OCI-LY7 (cell line): ENCODE measurements around the gene IER5L. TPM values are rescaled to one million over a fixed set of nuclear protein-coding genes. Genes with fewer than 3 reads are reported as not detected.
"Not testable (repeated sequence)": the region's sequence is repeated elsewhere in the genome, so short reads cannot be mapped to it uniquely, and the experiment has no call there.

Source experiments
- BruUV-seq: library from RNA; stranded (reverse); fragments of 400-500 nt; replicated peaks from 2 replicates; lab custom pipeline; 2021; lab: Mats Ljungman, UMichigan
- CTCF ChIA-PET: fragments of 300-600 bp; sonication (Branson Sonifier 250); formaldehyde crosslinking; loops from one replicate; lab custom pipeline; 2022; ENCODE audit warnings: antibody characterized with exemption; ENCODE audit not compliant: unreplicated experiment; lab: Charles Lee
- POLR2A ChIA-PET: fragments of 300-600 bp; sonication (Branson Sonifier 250); formaldehyde crosslinking; loops from one replicate; lab custom pipeline; 2022; ENCODE audit warnings: antibody characterized with exemption; lab: Charles Lee
- DNase-seq: peaks from one replicate; pipeline ENCODE4 v3.0.0-alpha.2; 2015; ENCODE audit warnings: low spot score
- H2AFZ ChIP-seq: fragments of 200-600 bp; sonication (generic), shearing (Covaris generic); 2 replicates; pipeline ENCODE4 v1.6.1; 2014; ENCODE audit warnings: mild to moderate bottlenecking, antibody characterized with exemption, low read length, moderate library complexity
- H3K27ac ChIP-seq: fragments of 200-600 bp; sonication (generic); 2 replicates; pipeline ENCODE4 v1.5.1; 2014; ENCODE audit warnings: mixed run types, low read depth, mild to moderate bottlenecking, moderate library complexity, low read length, inconsistent platforms; ENCODE audit not compliant: poor library complexity, severe bottlenecking
- H3K36me3 ChIP-seq: fragments of 200-600 bp; sonication (generic); 2 replicates; pipeline ENCODE4 v1.6.1; 2014; ENCODE audit warnings: mild to moderate bottlenecking, antibody characterized with exemption, low read length, moderate library complexity, mixed read lengths; ENCODE audit not compliant: insufficient read depth
- H3K4me1 ChIP-seq: fragments of 200-600 bp; sonication (generic); 2 replicates; pipeline ENCODE4 v1.5.1; 2014; ENCODE audit warnings: mild to moderate bottlenecking, low read length; ENCODE audit not compliant: insufficient read depth, poor library complexity, severe bottlenecking
- H3K4me2 ChIP-seq: fragments of 200-600 bp; sonication (generic); 2 replicates; pipeline ENCODE4 v1.6.1; 2014; ENCODE audit warnings: mild to moderate bottlenecking, low read length
- H3K4me3 ChIP-seq: fragments of 200-600 bp; sonication (generic); 2 replicates; pipeline ENCODE4 v1.5.1; 2014; ENCODE audit warnings: mild to moderate bottlenecking, low read depth, low read length; ENCODE audit not compliant: poor library complexity, severe bottlenecking
- H3K79me2 ChIP-seq: fragments of 200-600 bp; sonication (generic); 2 replicates; pipeline ENCODE4 v1.6.1; 2016; ENCODE audit warnings: low read depth, mild to moderate bottlenecking, low read length, moderate library complexity, mixed read lengths; ENCODE audit not compliant: insufficient read depth
- H3K9me2 ChIP-seq: fragments of 200-600 bp; sonication (generic); 2 replicates; pipeline ENCODE4 v1.6.1; 2016; ENCODE audit warnings: mild to moderate bottlenecking, low read length, mixed read lengths; ENCODE audit not compliant: insufficient read depth
- H3K9me3 ChIP-seq: fragments of 200-600 bp; sonication (generic); 2 replicates; pipeline ENCODE4 v1.6.1; 2014; ENCODE audit warnings: mild to moderate bottlenecking, mixed run types, low read length, mixed read lengths
- H4K20me1 ChIP-seq: fragments of 200-600 bp; sonication (generic); 2 replicates; pipeline ENCODE4 v1.6.1; 2014; ENCODE audit warnings: mild to moderate bottlenecking, antibody characterized with exemption, low read length, moderate library complexity, mixed read lengths; ENCODE audit not compliant: insufficient read depth
- CTCF ChIP-seq: fragments of 200-600 bp; sonication (generic); conservative IDR thresholded peaks from 2 replicates; pipeline ENCODE4 v1.5.1; 2014; ENCODE audit warnings: mild to moderate bottlenecking, antibody characterized with exemption, low read length, moderate library complexity, mixed read lengths
- EZH2phosphoT487 ChIP-seq: fragments of 200-600 bp; sonication (generic); IDR thresholded peaks from 2 replicates; pipeline ENCODE4 v1.6.1; 2018; ENCODE audit warnings: low read depth, borderline replicate concordance, mild to moderate bottlenecking, mixed run types, antibody characterized with exemption, low read length, moderate library complexity, mixed read lengths
- intact Hi-C: fragments of 100-400 bp; cut with micrococcal nuclease; formaldehyde crosslinking; loops from one replicate; pipeline ENCODE4 v1.10.0; 2022; ENCODE audit not compliant: unreplicated experiment
- total RNA-seq, 2 experiments: library from RNA; depleted of rRNA in 1 of 2; stranded (reverse); fragments of >200 nt in 1 of 2; shearing (Covaris generic) in 1 of 2; gene quantifications; 2 replicates each; pipeline ENCODE4 v1.2.3, GENCODE V29; 2014 to 2022

The IER5L gene
- total RNA-seq, 2 experiments from 2014 or later = 2.8 to 21.2 TPM

GRCh38 chr9:129164246-129164930, 13.7 kb downstream of the IER5L start:
- ChIA-PET CTCF (no interaction called here), POLR2A (interaction anchor here (0.6 kb wide), 1 partner anchor 29 kb away, joined by 3 read pairs; no protein-coding TSS in a partner anchor)
- intact Hi-C loops = no loop called here
- H4K20me1 ChIP-seq = no peaks in the 10 kb centered on the region
- H3K9me3 ChIP-seq = no peaks in the 10 kb centered on the region
- H3K36me3 ChIP-seq = no peaks in the 10 kb centered on the region
- no peak overlapping the region for H3K4me2 ChIP-seq
- H3K4me1 ChIP-seq = peaks cover 16% of the 10 kb centered on the region
- DNase-seq = no peak
- no peaks in the 10 kb centered on the region for H3K9me2 ChIP-seq
- no peak overlapping the region for H3K27ac ChIP-seq
- no peak for TF ChIP-seq EZH2phosphoT487
- no peak overlapping the region for H2AFZ ChIP-seq
- no peak overlapping the region for H3K4me3 ChIP-seq
- no peaks in the 10 kb centered on the region for H3K79me2 ChIP-seq
- no TSS peak for BruUV-seq

DNA sequence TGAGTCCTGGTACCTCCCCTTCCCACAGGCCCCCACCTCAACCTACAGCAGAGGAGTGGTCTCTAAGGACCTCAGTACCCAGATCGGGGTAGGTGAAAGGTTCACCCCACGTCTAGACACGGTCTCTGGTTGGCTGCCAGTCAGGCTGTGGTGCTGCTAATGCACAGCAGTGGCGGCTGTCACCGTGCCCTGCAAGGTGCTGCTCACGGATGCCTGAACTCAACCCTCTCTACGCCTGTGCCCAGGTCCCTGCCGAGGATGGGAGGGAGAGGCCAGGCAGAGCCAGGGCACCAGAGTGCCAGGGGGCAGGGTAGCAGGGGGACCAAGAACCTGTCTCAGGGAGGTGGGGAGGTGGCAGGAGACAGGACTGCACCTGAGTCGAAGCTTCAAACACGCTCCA, 14.3 kb downstream of the IER5L start:
- Histone ChIP-seq H3K79me2 (no peaks in the 10 kb centered on the region), H3K4me2 (no peak overlapping the region), H3K27ac (no peak overlapping the region), H3K4me3 (no peak overlapping the region), H2AFZ (no peak overlapping the region), H3K9me2 (no peaks in the 10 kb centered on the region), H3K36me3 (no peaks in the 10 kb centered on the region), H4K20me1 (no peaks in the 10 kb centered on the region), H3K4me1 (peaks cover 16% of the 10 kb centered on the region), H3K9me3 (no peaks in the 10 kb centered on the region)
- DNase-seq = no peak
- intact Hi-C loops = no loop called here
- no peak for TF ChIP-seq EZH2phosphoT487
- no peak for TF ChIP-seq CTCF
- CTCF ChIA-PET = no interaction called here
- POLR2A ChIA-PET = no interaction called here
- BruUV-seq = no TSS peak

DNA sequence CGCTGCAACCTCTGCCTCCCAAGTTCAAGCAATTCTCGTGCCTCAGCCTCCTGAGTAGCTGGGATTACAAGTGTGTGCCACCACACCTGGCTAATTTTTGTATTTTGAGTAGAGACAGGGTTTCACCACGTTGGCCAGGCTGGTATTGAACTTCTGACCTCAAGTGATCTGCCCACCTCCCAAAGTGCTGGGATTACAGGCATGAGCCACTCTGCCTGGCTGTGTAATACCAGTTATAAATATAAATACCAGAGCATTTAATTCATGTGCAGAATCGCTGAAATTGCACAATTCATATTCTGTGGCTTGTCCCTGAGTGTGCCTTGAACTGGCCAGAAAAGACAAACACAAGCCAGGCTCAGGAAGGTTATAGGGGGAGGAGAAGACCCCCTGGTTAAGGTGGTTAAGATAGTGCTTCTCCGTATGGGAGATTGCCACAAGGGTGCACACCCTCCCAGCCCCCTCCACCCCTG, 14.8 kb downstream of the IER5L start:
- H2AFZ ChIP-seq, POLR2A ChIA-PET, H4K20me1 ChIP-seq, DNase-seq, H3K9me3 ChIP-seq, H3K27ac ChIP-seq, H3K9me2 ChIP-seq, H3K79me2 ChIP-seq, H3K4me3 ChIP-seq, H3K36me3 ChIP-seq, BruUV-seq, intact Hi-C loops, CTCF ChIA-PET, H3K4me2 ChIP-seq: not testable (repeated sequence)
- peaks cover 16% of the 10 kb centered on the region for H3K4me1 ChIP-seq
